Esophagus muscularis mucosa (tissue), 4 donors: ENCODE measurements around the gene ERN2. TPM values are rescaled to one million over a fixed set of nuclear protein-coding genes. Genes with fewer than 3 reads are reported as not detected.
"Not testable (repeated sequence)": the region's sequence is repeated elsewhere in the genome, so short reads cannot be mapped to it uniquely, and the experiment has no call there.

ENCODE experiments used
- DNase-seq: peaks from one replicate; pipeline ENCODE4 v3.0.0-alpha.2; 2017; ENCODE audit errors: extremely low spot score
- H3K27ac ChIP-seq, 4 donors: fragments of 200-600 bp; sonication (generic); replicated peaks in 1 of 4; 1 replicate in 3 of 4; 2 replicates in 1 of 4; pipeline ENCODE4 v1.5.1; 2016 to 2019; ENCODE audit warnings: mild to moderate bottlenecking in 1 of 4
- H3K27me3 ChIP-seq, 4 donors: fragments of 200-600 bp; sonication (generic); one replicate each; pipeline versions ENCODE4 v1.5.1 to v1.6.0; 2016 to 2019
- H3K36me3 ChIP-seq, 4 donors: fragments of 200-600 bp; sonication (generic); one replicate each; pipeline ENCODE4 v1.5.1; 2016 to 2019
- H3K4me1 ChIP-seq, 4 donors: fragments of 200-600 bp; sonication (generic); one replicate each; pipeline ENCODE4 v1.5.1; 2016 to 2019
- H3K4me3 ChIP-seq, 4 donors: fragments of 200-600 bp; sonication (generic); 1 replicate in 2 of 4; 2 replicates in 2 of 4; pipeline ENCODE4 v1.5.1; 2016 to 2019; ENCODE audit warnings: mild to moderate bottlenecking in 4 of 4, moderate library complexity in 1 of 4
- H3K9me3 ChIP-seq, 4 donors: fragments of 200-600 bp; sonication (generic); 1 replicate in 3 of 4; 2 replicates in 1 of 4; pipeline ENCODE4 v1.5.1; 2016 to 2019
- EP300 ChIP-seq: sonication (generic); formaldehyde crosslinking; IDR thresholded peaks from one replicate; pipeline ENCODE4 v1.6.1; 2017; ENCODE audit warnings: antibody characterized with exemption
- POLR2A ChIP-seq: fragments of 450-650 bp; IDR thresholded peaks from one replicate; pipeline ENCODE4 v1.6.1; 2017; ENCODE audit warnings: antibody characterized with exemption, moderate library complexity, mild to moderate bottlenecking, low read depth
- POLR2AphosphoS5 ChIP-seq, 2 donors: sonication (generic); formaldehyde crosslinking; IDR thresholded peaks; one replicate each; pipeline ENCODE4 v1.6.1; 2017; ENCODE audit warnings: antibody characterized with exemption in 2 of 2
- WGBS: methylation state at CpG from one replicate; pipeline ENCODE4 v1.1.5; 2018; 5-methylcytosine and 5-hydroxymethylcytosine counted together
- intact Hi-C: fragments of 100-400 bp; cut with DNase I; formaldehyde crosslinking; loops from one replicate; pipeline ENCODE4 v1.15.1; 2023
- total RNA-seq, 4 donors: library from RNA; depleted of rRNA; stranded (reverse); fragments of >200 nt; gene quantifications; one replicate each; pipeline versions ENCODE4 v1.1.0 to v1.2.1, GENCODE V29; 2016
- TF ChIP-seq, protein P1 (sequence below), 3 experiments: fragments of 200-600 bp in 2 of 3; fragments of 450-650 bp in 1 of 3; sonication (generic) in 2 of 3; IDR thresholded peaks; one replicate each; pipeline ENCODE4 v1.5.1; 2017 to 2019; ENCODE audit warnings: antibody characterized with exemption in 3 of 3, mild to moderate bottlenecking in 2 of 3, moderate library complexity in 1 of 3

The ERN2 gene
- total RNA-seq, 4 donors from 2014 or later: 0.11 TPM; not detected in 3

DNA sequence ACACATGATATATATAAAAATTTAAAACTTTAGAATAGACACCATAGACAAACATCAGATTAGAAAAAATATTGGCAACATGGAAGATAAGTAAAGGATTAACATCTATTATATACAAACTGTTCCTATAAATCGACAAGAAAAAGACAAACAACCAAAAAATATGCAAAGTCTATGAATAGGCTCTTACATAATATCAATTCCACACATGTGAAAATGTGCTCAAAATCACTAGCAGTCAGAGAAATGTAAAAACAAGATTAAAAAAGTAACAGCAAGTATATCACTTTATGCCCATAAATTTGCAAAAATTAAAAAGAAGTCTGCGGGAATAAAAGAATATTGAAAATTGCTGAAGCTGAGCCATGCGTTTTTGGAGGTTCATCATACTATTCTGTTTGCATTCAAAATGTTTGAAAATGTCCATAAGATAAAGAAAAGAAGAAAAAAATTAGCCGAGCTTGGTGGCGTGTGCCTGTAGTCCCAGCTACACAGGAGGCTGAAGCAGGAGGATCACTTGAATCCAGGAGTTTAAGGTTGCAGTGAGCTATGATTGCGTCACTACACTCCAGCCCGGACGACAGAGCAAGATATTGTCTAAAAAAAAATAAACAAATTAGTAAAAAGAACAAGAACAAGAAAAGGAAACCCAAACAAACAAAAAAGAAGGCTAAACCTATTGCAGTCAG, 11.2 kb upstream of the ERN2 start:
- TF ChIP-seq, protein P1, sequence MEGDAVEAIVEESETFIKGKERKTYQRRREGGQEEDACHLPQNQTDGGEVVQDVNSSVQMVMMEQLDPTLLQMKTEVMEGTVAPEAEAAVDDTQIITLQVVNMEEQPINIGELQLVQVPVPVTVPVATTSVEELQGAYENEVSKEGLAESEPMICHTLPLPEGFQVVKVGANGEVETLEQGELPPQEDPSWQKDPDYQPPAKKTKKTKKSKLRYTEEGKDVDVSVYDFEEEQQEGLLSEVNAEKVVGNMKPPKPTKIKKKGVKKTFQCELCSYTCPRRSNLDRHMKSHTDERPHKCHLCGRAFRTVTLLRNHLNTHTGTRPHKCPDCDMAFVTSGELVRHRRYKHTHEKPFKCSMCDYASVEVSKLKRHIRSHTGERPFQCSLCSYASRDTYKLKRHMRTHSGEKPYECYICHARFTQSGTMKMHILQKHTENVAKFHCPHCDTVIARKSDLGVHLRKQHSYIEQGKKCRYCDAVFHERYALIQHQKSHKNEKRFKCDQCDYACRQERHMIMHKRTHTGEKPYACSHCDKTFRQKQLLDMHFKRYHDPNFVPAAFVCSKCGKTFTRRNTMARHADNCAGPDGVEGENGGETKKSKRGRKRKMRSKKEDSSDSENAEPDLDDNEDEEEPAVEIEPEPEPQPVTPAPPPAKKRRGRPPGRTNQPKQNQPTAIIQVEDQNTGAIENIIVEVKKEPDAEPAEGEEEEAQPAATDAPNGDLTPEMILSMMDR (IDR thresholded peaks at IDR 0.05): no peak
- TF ChIP-seq POLR2AphosphoS5 (IDR thresholded peaks at IDR 0.05) (no peak), EP300 (no peak), POLR2A (no peak)
- peaks cover 0 to 13% (median 0%) of the 10 kb centered on the region in 4 donors for H3K27me3 ChIP-seq
- 68% methylated on average over 8 of the region's 8 CpGs for WGBS
- intact Hi-C loops: no loop called here
- H3K4me1 ChIP-seq: no peaks in the 10 kb centered on the region
- peaks cover 0 to 16% (median 5%) of the 10 kb centered on the region in 4 donors for H3K9me3 ChIP-seq
- no peak overlapping the region for H3K4me3 ChIP-seq
- no peak for DNase-seq
- H3K36me3 ChIP-seq: no peaks in the 10 kb centered on the region
- no peak overlapping the region for H3K27ac ChIP-seq

GRCh38 chr16:23722613-23723240, 9.7 kb upstream of the ERN2 start:
- 79% methylated on average over 9 of the region's 9 CpGs for WGBS
- peaks cover 0 to 16% (median 5%) of the 10 kb centered on the region in 4 donors for H3K9me3 ChIP-seq
- H3K27ac ChIP-seq, H3K27me3 ChIP-seq, intact Hi-C loops, H3K4me3 ChIP-seq, H3K4me1 ChIP-seq, H3K36me3 ChIP-seq, DNase-seq: not testable (repeated sequence)

DNA sequence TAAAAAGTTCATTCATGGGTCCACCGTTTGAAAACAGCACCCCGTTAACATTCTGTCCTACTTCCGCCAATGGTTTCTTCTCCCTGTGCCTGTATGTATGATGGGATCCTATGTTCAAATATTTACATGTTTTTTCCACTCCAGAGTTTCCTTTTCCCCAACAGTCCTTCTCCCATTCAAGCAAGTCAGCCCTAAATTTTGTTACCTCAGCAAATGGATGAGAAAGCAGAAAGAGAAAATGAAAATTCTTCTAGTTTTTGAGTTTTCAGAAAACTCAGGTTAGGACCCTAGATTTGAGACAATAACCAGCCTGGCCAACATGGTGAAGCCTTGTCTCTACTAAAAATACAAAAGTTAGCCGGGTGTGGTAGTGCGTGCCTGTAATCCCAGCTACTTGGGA, 3.5 kb upstream of the ERN2 start:
- WGBS: 84% methylated on average over 5 of the region's 5 CpGs
- Histone ChIP-seq H3K36me3 (no peaks in the 10 kb centered on the region), H3K9me3 (no peaks in the 10 kb centered on the region), H3K4me1 (no peaks in the 10 kb centered on the region), H3K4me3 (no peak overlapping the region), H3K27ac (no peak overlapping the region), H3K27me3 (peaks cover 0 to 62% (median 3%) of the 10 kb centered on the region in 4 donors)
- intact Hi-C loops: no loop called here
- no peak for DNase-seq
- TF ChIP-seq, protein P1 (IDR thresholded peaks at IDR 0.05): no peak
- TF ChIP-seq POLR2AphosphoS5 (IDR thresholded peaks at IDR 0.05): no peak
- TF ChIP-seq EP300: no peak
- no peak for TF ChIP-seq POLR2A

GRCh38 chr16:23711785-23712184, 1.2 kb downstream of the ERN2 start:
- 59% methylated on average over 4 of the region's 4 CpGs for WGBS
- TF ChIP-seq, protein P1 (IDR thresholded peaks at IDR 0.05): no peak
- TF ChIP-seq POLR2A (no peak), POLR2AphosphoS5 (IDR thresholded peaks at IDR 0.05) (no peak), EP300 (no peak)
- intact Hi-C loops: no loop called here
- no peak overlapping the region for H3K27ac ChIP-seq
- no peaks in the 10 kb centered on the region for H3K4me1 ChIP-seq
- H3K27me3 ChIP-seq: peaks cover 0 to 69% (median 3%) of the 10 kb centered on the region in 4 donors
- peaks cover 0 to 27% (median 7%) of the 10 kb centered on the region in 4 donors for H3K9me3 ChIP-seq
- H3K36me3 ChIP-seq: no peaks in the 10 kb centered on the region
- DNase-seq: no peak
- H3K4me3 ChIP-seq: no peak overlapping the region

DNA sequence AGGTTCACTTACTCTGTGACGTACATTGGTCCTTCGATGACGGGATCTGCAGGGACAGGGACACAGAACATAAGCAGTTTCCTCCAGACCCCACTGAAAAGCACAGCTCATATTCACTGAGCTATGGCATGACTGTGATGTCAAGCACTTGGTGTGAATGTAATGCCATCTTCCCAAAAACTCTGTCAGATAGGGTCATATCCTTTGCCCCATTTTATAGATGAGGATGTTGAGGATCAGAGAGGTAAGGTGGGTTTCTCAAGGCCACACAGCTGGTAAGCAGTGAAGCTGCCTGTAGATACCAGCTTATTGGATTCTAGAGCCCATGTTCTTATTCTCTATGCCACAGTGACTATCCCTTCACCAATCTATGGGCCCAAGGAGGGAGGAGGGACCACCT, 2.5 kb downstream of the ERN2 start:
- H3K36me3 ChIP-seq: no peaks in the 10 kb centered on the region
- intact Hi-C loops: no loop called here
- no peak overlapping the region for H3K4me3 ChIP-seq
- H3K27me3 ChIP-seq: peaks cover 0 to 69% (median 3%) of the 10 kb centered on the region in 4 donors
- peaks cover 0 to 27% (median 7%) of the 10 kb centered on the region in 4 donors for H3K9me3 ChIP-seq
- H3K27ac ChIP-seq: no peak overlapping the region
- TF ChIP-seq POLR2AphosphoS5 (IDR thresholded peaks at IDR 0.05) (no peak), EP300 (no peak), POLR2A (no peak)
- TF ChIP-seq, protein P1 (IDR thresholded peaks at IDR 0.05): no peak
- DNase-seq: no peak
- H3K4me1 ChIP-seq: no peaks in the 10 kb centered on the region
- WGBS: 95% methylated on average over 3 of the region's 3 CpGs
